HepG2 (cell line): ENCODE data around the gene FIZ1. TPM values are rescaled to one million over a fixed set of nuclear protein-coding genes. Genes with fewer than 3 reads are reported as not detected.
A peak's percentile ranks its signal among the peaks of the same experiment; 100 is the strongest.

Experiments
- ARNT2 ChIP-seq: sonication (generic); formaldehyde crosslinking; IDR thresholded peaks from 2 replicates; pipeline ENCODE4 v1.8.0; 2022; ENCODE audit warnings: mild to moderate bottlenecking, low read depth, missing genetic modification reagents, moderate library complexity
- CBX5 ChIP-seq: sonication (generic); formaldehyde crosslinking; IDR thresholded peaks from 2 replicates; pipeline ENCODE4 v1.4.0; 2020; ENCODE audit warnings: missing genetic modification reagents, borderline replicate concordance
- DMAP1 ChIP-seq: IDR thresholded peaks from 2 replicates; pipeline ENCODE4 v1.6.1; 2016
- E2F5 ChIP-seq: sonication (generic); formaldehyde crosslinking; conservative IDR thresholded peaks from 2 replicates; pipeline ENCODE4 v1.4.0; 2020; ENCODE audit warnings: missing genetic modification reagents
- ETV5 ChIP-seq: IDR thresholded peaks from 2 replicates; pipeline ENCODE4 v1.6.1; 2018; ENCODE audit warnings: missing biosample characterization, missing genetic modification reagents, inconsistent platforms, borderline replicate concordance
- FOXK1 ChIP-seq: sonication (generic); formaldehyde crosslinking; IDR thresholded peaks from 2 replicates; pipeline ENCODE4 v1.4.0; 2020; ENCODE audit warnings: low read depth, missing genetic modification reagents, borderline replicate concordance
- GPN1 ChIP-seq: sonication (generic); formaldehyde crosslinking; IDR thresholded peaks from 2 replicates; pipeline ENCODE4 v1.5.1; 2020; ENCODE audit warnings: missing genetic modification reagents, borderline replicate concordance
- HNF4G ChIP-seq, 2 experiments: sonication (generic) in 1 of 2; formaldehyde crosslinking in 1 of 2; IDR thresholded peaks; 2 replicates each; pipeline versions ENCODE4 v1.4.0 to v1.6.1; 2011 to 2020; ENCODE audit warnings: borderline replicate concordance in 2 of 2, low read depth in 2 of 2, mild to moderate bottlenecking in 2 of 2, low read length in 1 of 2, missing genetic modification reagents in 1 of 2, moderate library complexity in 1 of 2
- HOXD1 ChIP-seq: sonication (generic); formaldehyde crosslinking; IDR thresholded peaks from 2 replicates; pipeline ENCODE4 v1.5.0; 2020; ENCODE audit warnings: missing genetic modification reagents
- JARID2 ChIP-seq: sonication (generic); formaldehyde crosslinking; IDR thresholded peaks from 2 replicates; pipeline ENCODE4 v1.8.1; 2023; ENCODE audit warnings: missing genetic modification reagents, inconsistent platforms; ENCODE audit not compliant: insufficient replicate concordance
- PHF21A ChIP-seq: sonication (generic); formaldehyde crosslinking; IDR thresholded peaks from 2 replicates; pipeline ENCODE4 v1.5.0; 2020; ENCODE audit warnings: mild to moderate bottlenecking, missing genetic modification reagents
- RBM39 ChIP-seq: fragments of 200-400 bp; formaldehyde crosslinking; IDR thresholded peaks from one replicate; pipeline ENCODE4 v1.6.1; 2018; ENCODE audit warnings: antibody characterized with exemption, mild to moderate bottlenecking, low read depth, low read length; ENCODE audit not compliant: poor library complexity, severe bottlenecking
- STAT5B ChIP-seq: sonication (generic); formaldehyde crosslinking; IDR thresholded peaks from 2 replicates; pipeline ENCODE4 v1.4.0; 2020; ENCODE audit warnings: missing genetic modification reagents
- TARDBP ChIP-seq: sonication (generic); formaldehyde crosslinking; IDR thresholded peaks from 2 replicates; pipeline ENCODE4 v1.8.0; 2022; ENCODE audit warnings: mild to moderate bottlenecking, missing genetic modification reagents
- ZFP37 ChIP-seq: sonication (generic); formaldehyde crosslinking; IDR thresholded peaks from 2 replicates; pipeline ENCODE4 v1.4.0; 2020; ENCODE audit warnings: missing genetic modification reagents, borderline replicate concordance
- ZMAT5 ChIP-seq: sonication (generic); formaldehyde crosslinking; IDR thresholded peaks from 2 replicates; pipeline ENCODE4 v1.5.0; 2020; ENCODE audit warnings: mild to moderate bottlenecking, low read depth, missing genetic modification reagents, borderline replicate concordance
- ZNF234 ChIP-seq: sonication (generic); formaldehyde crosslinking; conservative IDR thresholded peaks from 2 replicates; pipeline ENCODE4 v1.5.1; 2020; ENCODE audit warnings: mild to moderate bottlenecking, missing genetic modification reagents
- ZNF431 ChIP-seq: sonication (generic); formaldehyde crosslinking; IDR thresholded peaks from 2 replicates; pipeline ENCODE4 v1.9.0; 2022; ENCODE audit warnings: missing genetic modification reagents, low read depth, mild to moderate bottlenecking, borderline replicate concordance
- polyA plus RNA-seq, 8 experiments: library from polyadenylated mRNA; depleted of rRNA in 3 of 8; stranded (reverse) in 7 of 8; unstranded in 1 of 8; fragments of >200 nt; fragmentation: Illumina TruSeq in 4 of 8; extraction: Trizol in 4 of 8; gene quantifications; 2 replicates each; pipeline versions ENCODE4 v1.2.1 to v1.2.3, GENCODE V29; 2011 to 2016; ENCODE audit warnings: low read depth in 4 of 8, missing spikeins in 1 of 8, mixed read lengths in 1 of 8; ENCODE audit not compliant: insufficient read depth in 1 of 8
- total RNA-seq, 5 experiments: library from RNA; depleted of rRNA; stranded (reverse); fragments of >200 nt; fragmentation: Illumina TruSeq; extraction: Trizol; gene quantifications; 2 replicates each; pipeline ENCODE4 v1.2.3, GENCODE V29; 2016; ENCODE audit warnings: low read depth in 1 of 5
- TF ChIP-seq, protein P1 (sequence below): sonication (generic); formaldehyde crosslinking; IDR thresholded peaks from 2 replicates; pipeline ENCODE4 v1.4.0; 2020; ENCODE audit warnings: missing genetic modification reagents
- TF ChIP-seq, protein P2 (sequence below): fragments of 450-650 bp; IDR thresholded peaks from 2 replicates; pipeline ENCODE4 v1.6.1; 2016

FIZ1 gene
- total and polyA plus RNA-seq, 2 of the 13 experiments (the other 11 are each of a cell fraction or from before 2014, with no cell fraction given): 3.6 to 5.9 TPM

DNA sequence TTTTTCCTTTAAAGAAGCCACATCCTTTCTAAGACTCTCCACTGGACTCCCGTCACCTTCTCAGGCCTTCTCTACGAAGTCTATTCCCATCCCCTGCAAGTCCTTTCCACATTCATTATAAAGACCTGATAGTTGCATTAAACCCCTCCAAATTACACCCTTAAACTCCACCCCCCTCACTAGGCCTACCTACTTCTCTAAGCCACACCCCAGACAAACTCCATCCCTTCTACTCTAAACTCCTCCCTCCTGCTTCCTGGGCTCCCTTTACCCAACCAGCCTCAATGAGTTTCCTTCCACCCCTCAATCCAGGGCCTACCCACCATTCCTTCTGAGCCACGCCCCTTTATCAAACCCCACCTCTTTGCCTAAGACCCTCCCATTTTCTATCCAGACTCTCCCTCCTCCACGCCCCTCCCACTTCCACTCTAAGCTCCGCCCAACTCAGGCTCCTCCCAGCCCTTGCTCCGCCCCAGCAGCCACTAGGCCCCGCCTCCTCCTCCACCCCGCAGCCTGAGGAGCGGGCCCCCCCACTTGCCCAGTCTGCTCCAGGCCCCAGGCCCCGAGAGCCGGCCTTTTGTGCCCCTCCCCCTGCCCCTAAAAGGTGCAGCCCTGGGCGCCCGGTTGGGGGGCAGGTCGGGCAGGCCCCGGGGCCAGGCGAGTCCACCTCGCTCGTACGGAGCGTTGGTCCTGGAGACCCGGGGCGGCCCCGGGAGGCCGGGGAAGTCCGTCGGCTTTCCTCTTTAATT is 424 bp downstream of the FIZ1 start (continued):
- TF ChIP-seq, protein P1, sequence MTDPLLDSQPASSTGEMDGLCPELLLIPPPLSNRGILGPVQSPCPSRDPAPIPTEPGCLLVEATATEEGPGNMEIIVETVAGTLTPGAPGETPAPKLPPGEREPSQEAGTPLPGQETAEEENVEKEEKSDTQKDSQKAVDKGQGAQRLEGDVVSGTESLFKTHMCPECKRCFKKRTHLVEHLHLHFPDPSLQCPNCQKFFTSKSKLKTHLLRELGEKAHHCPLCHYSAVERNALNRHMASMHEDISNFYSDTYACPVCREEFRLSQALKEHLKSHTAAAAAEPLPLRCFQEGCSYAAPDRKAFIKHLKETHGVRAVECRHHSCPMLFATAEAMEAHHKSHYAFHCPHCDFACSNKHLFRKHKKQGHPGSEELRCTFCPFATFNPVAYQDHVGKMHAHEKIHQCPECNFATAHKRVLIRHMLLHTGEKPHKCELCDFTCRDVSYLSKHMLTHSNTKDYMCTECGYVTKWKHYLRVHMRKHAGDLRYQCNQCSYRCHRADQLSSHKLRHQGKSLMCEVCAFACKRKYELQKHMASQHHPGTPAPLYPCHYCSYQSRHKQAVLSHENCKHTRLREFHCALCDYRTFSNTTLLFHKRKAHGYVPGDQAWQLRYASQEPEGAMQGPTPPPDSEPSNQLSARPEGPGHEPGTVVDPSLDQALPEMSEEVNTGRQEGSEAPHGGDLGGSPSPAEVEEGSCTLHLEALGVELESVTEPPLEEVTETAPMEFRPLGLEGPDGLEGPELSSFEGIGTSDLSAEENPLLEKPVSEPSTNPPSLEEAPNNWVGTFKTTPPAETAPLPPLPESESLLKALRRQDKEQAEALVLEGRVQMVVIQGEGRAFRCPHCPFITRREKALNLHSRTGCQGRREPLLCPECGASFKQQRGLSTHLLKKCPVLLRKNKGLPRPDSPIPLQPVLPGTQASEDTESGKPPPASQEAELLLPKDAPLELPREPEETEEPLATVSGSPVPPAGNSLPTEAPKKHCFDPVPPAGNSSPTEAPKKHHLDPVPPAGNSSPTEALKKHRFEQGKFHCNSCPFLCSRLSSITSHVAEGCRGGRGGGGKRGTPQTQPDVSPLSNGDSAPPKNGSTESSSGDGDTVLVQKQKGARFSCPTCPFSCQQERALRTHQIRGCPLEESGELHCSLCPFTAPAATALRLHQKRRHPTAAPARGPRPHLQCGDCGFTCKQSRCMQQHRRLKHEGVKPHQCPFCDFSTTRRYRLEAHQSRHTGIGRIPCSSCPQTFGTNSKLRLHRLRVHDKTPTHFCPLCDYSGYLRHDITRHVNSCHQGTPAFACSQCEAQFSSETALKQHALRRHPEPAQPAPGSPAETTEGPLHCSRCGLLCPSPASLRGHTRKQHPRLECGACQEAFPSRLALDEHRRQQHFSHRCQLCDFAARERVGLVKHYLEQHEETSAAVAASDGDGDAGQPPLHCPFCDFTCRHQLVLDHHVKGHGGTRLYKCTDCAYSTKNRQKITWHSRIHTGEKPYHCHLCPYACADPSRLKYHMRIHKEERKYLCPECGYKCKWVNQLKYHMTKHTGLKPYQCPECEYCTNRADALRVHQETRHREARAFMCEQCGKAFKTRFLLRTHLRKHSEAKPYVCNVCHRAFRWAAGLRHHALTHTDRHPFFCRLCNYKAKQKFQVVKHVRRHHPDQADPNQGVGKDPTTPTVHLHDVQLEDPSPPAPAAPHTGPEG (CRISPR knock-in tag): peak; percentile 5; the same call in 1 of the 2 replicates
- TF ChIP-seq STAT5B (CRISPR knock-in tag) (no peak), GPN1 (CRISPR knock-in tag) (0 out of 2 replicates have a peak, but pooled peaks have one; percentile 47), DMAP1 (CRISPR knock-in tag) (peak; percentile 48; the same call in 1 of the 2 replicates), ARNT2 (CRISPR knock-in tag) (0 out of 2 replicates have a peak, but pooled peaks have one; percentile 30), ZMAT5 (CRISPR knock-in tag) (no peak), TARDBP (CRISPR knock-in tag) (no peak), HOXD1 (CRISPR knock-in tag) (no peak), RBM39 (peak; percentile 96), FOXK1 (no peak), HNF4G (IDR thresholded peaks at IDR 0.05; ENCODE audit: borderline replicate concordance, low read depth, low read length) (no peak), HNF4G (CRISPR knock-in tag; IDR thresholded peaks at IDR 0.05; ENCODE audit: borderline replicate concordance, low read depth) (no peak), ETV5 (CRISPR knock-in tag) (no peak), ZNF234 (CRISPR knock-in tag) (no peak), ZNF431 (CRISPR knock-in tag) (no peak), PHF21A (no peak), ZFP37 (CRISPR knock-in tag) (no peak), E2F5 (CRISPR knock-in tag) (no peak), JARID2 (CRISPR knock-in tag) (no peak), CBX5 (CRISPR knock-in tag) (no peak)
- TF ChIP-seq, protein P2, sequence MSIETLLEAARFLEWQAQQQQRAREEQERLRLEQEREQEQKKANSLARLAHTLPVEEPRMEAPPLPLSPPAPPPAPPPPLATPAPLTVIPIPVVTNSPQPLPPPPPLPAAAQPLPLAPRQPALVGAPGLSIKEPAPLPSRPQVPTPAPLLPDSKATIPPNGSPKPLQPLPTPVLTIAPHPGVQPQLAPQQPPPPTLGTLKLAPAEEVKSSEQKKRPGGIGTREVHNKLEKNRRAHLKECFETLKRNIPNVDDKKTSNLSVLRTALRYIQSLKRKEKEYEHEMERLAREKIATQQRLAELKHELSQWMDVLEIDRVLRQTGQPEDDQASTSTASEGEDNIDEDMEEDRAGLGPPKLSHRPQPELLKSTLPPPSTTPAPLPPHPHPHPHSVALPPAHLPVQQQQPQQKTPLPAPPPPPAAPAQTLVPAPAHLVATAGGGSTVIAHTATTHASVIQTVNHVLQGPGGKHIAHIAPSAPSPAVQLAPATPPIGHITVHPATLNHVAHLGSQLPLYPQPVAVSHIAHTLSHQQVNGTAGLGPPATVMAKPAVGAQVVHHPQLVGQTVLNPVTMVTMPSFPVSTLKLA: 0 out of 2 replicates have a peak, but pooled peaks have one; percentile 21
